ENCODE results near the gene ADSS1. TPM values are rescaled to one million over a fixed set of nuclear protein-coding genes. Genes with fewer than 3 reads are reported as not detected.

Gene ADSS1
- total RNA-seq, 4 donors from 2014 or later, result 5.1 to 32.2 (median 8.8) TPM

- H3K27ac ChIP-seq, result peak overlapping the region; percentile 7 to 93 (median 82)
- H3K36me3 ChIP-seq, result no peaks in the 10 kb centered on the region
- H3K4me3 ChIP-seq, result peak overlapping the region in 1 of 2 donors; percentile 28
- WGBS, 2 donors (ENCODE audit: low coverage in 1 of 2), result 20 to 43% methylated on average over 1 to 4 of the region's 26 CpGs
- peaks cover 0 to 67% (median 56%) of the 10 kb centered on the region in 3 donors for H3K4me1 ChIP-seq
- no peaks in the 10 kb centered on the region for H3K9me3 ChIP-seq
- H3K27me3 ChIP-seq, result no peaks in the 10 kb centered on the region
- no peak for TF ChIP-seq POLR2A (IDR thresholded peaks at IDR 0.05)
- TF ChIP-seq POLR2AphosphoS5 (IDR thresholded peaks at IDR 0.05), result no peak
- no peak for TF ChIP-seq EP300 (IDR thresholded peaks at IDR 0.05)
- TF ChIP-seq CTCF (IDR thresholded peaks at IDR 0.05), result peak in 1 of 4 experiments; percentile 25
- peak; percentile 37 for ATAC-seq
Observed at GRCh38 chr14:104680806-104681688, 43.0 kb upstream of the ADSS1 start.

- H3K27ac ChIP-seq, result peak overlapping the region; percentile 7 to 93 (median 82)
- peaks cover 0 to 67% (median 56%) of the 10 kb centered on the region in 3 donors for H3K4me1 ChIP-seq
- no peaks in the 10 kb centered on the region for H3K9me3 ChIP-seq
- TF ChIP-seq CTCF (IDR thresholded peaks at IDR 0.05) (peak in 1 of 4 experiments; percentile 4), EP300 (IDR thresholded peaks at IDR 0.05) (no peak), POLR2AphosphoS5 (IDR thresholded peaks at IDR 0.05) (peak; percentile 13), POLR2A (IDR thresholded peaks at IDR 0.05) (no peak)
- peak; percentile 58 for ATAC-seq
- no peaks in the 10 kb centered on the region for H3K36me3 ChIP-seq
- H3K27me3 ChIP-seq, result no peaks in the 10 kb centered on the region
- peak overlapping the region in 1 of 2 donors; percentile 28 for H3K4me3 ChIP-seq
- whole genome bisulfite sequencing, 2 donors (ENCODE audit: low coverage in 1 of 2), result 20 to 50% methylated on average over 2 to 4 of the region's 11 CpGs
Observed at GRCh38 chr14:104681689-104682074, 42.3 kb upstream of the ADSS1 start.

- Histone ChIP-seq H3K4me3 (peak overlapping the region in 1 of 2 donors; percentile 28), H3K9me3 (no peaks in the 10 kb centered on the region), H3K27me3 (no peaks in the 10 kb centered on the region), H3K27ac (peak overlapping the region in 3 of 4 donors; percentile 72 to 93 (median 91)), H3K36me3 (no peaks in the 10 kb centered on the region), H3K4me1 (peaks cover 0 to 66% (median 55%) of the 10 kb centered on the region in 3 donors)
- no peak for ATAC-seq
- TF ChIP-seq EP300 (IDR thresholded peaks at IDR 0.05) (no peak), POLR2A (IDR thresholded peaks at IDR 0.05) (no peak), CTCF (IDR thresholded peaks at IDR 0.05) (no peak), POLR2AphosphoS5 (IDR thresholded peaks at IDR 0.05) (no peak)
- 87% methylated on average over 6 of the region's 12 CpGs; no CpG with 5 or more reads in 1 of the 2 donors for WGBS, 2 donors (ENCODE audit: low coverage in 1 of 2)
Observed at GRCh38 chr14:104682107-104682593, 41.9 kb upstream of the ADSS1 start.

- peaks cover 5 to 66% (median 56%) of the 10 kb centered on the region in 3 donors for H3K4me1 ChIP-seq
Observed at GRCh38 chr14:104683653-104684448, 40.2 kb upstream of the ADSS1 start.

More at GRCh38 chr14:104683653-104684448, 40.2 kb upstream of the ADSS1 start:
- no peaks in the 10 kb centered on the region for H3K9me3 ChIP-seq
- ATAC-seq, result no peak
- H3K27me3 ChIP-seq, result no peaks in the 10 kb centered on the region
- no peaks in the 10 kb centered on the region for H3K36me3 ChIP-seq
- no peak overlapping the region for H3K27ac ChIP-seq
- no peak overlapping the region for H3K4me3 ChIP-seq
- TF ChIP-seq CTCF (IDR thresholded peaks at IDR 0.05), result no peak
- 57 to 86% methylated on average over 2 to 8 of the region's 22 CpGs for WGBS, 2 donors (ENCODE audit: low coverage in 1 of 2)
